ENCODE data around the gene NRDC.

Gene NRDC

DNA sequence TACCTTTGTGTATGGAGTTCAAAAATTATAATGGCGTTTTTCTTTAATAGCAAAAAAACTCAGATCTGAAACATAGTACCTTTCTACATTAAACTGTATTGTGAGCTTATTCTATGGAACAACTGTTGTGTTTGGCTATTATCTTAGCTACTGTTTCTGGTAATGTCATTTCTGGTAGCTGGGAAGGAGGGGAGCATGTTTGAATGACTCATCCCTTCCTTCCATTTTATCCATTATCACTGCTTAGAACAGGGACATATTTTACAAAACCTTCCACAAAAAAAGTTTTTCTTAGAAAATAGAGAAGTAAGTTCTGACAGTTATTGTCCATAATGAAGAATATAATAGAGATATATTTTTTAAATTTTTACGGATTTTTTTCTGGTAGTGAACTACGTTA lies 128.3 kb downstream of the NRDC start:
- Histone ChIP-seq H4K8ac (ENCODE audit: low read length) (no peak overlapping the region), H3K27me3 (ENCODE audit: control insufficient read depth in 1 of 2, insufficient read depth in 1 of 2, low read length in 2 of 2) (no peaks in the 10 kb centered on the region), H3K27ac (ENCODE audit: low read length, poor library complexity, severe bottlenecking) (no peak overlapping the region), H3K4me3 (ENCODE audit: insufficient read depth in 1 of 2, low read depth in 1 of 2, low read length in 2 of 2) (no peak overlapping the region), H3K79me1 (replicated peaks; ENCODE audit: low read length, poor library complexity, severe bottlenecking) (peaks cover 19% of the 10 kb centered on the region), H3K4me2 (ENCODE audit: low read length, poor library complexity, severe bottlenecking) (no peak overlapping the region), H3K23ac (ENCODE audit: low read length in 2 of 2) (no peak overlapping the region), H2AK5ac (ENCODE audit: low read length, severe bottlenecking) (no peak overlapping the region), H4K91ac (ENCODE audit: low read length) (no peak overlapping the region), H3K4me1 (ENCODE audit: control insufficient read depth, insufficient read depth, low read depth, low read length) (no peaks in the 10 kb centered on the region), H3K4ac (ENCODE audit: low read depth in 1 of 2, low read length in 2 of 2) (no peak overlapping the region), H2AFZ (ENCODE audit: low read depth, low read length) (no peak overlapping the region), H3K9me3 (ENCODE audit: control insufficient read depth, low read length) (no peaks in the 10 kb centered on the region), H3K18ac (ENCODE audit: low read depth in 1 of 2, low read length in 2 of 2) (no peak overlapping the region), H3K14ac (ENCODE audit: low read length in 2 of 2) (no peak overlapping the region), H3K36me3 (ENCODE audit: control insufficient read depth in 1 of 2, insufficient read depth in 2 of 2, low read depth in 1 of 2, low read length in 2 of 2) (peaks cover 6 to 17% of the 10 kb centered on the region in 2 experiments), H2BK120ac (ENCODE audit: low read depth, low read length) (no peak overlapping the region), H2BK12ac (ENCODE audit: low read length in 2 of 2) (no peak overlapping the region), H3K9ac (ENCODE audit: low read length) (no peak overlapping the region), H2BK5ac (ENCODE audit: low read depth, low read length, poor library complexity, severe bottlenecking) (no peak overlapping the region), H2BK15ac (ENCODE audit: low read depth, poor library complexity, severe bottlenecking) (no peak overlapping the region)
- DNase-seq, result peak; percentile 32
- WGBS, result no CpG with 5 or more reads among the region's 3 CpGs

DNA sequence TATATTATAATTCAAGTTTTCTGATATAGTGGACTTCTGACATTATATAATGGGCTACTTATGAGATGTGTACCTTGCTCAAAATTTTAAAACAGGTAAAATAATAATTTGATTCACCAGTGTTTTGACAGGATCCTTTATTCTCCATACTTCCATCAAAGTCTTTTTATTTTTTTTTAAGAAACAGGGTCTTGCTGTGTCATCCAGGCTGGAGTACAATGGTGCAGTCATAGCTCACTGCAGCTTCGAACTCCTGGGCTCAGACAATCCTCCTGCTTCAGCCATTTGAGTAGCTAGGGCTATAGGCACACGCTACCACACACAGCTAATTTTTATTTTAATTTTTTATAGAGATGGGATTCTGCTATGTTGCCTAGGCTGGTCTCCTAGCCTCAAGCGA lies 129.4 kb downstream of the NRDC start:
- no peak overlapping the region for H3K4ac ChIP-seq (ENCODE audit: low read depth in 1 of 2, low read length in 2 of 2)
- no peak overlapping the region for H2BK12ac ChIP-seq (ENCODE audit: low read length in 2 of 2)
- no peak overlapping the region for H3K23ac ChIP-seq (ENCODE audit: low read length in 2 of 2)
- no peak overlapping the region for H3K9ac ChIP-seq (ENCODE audit: low read length)
- no peak overlapping the region for H2AFZ ChIP-seq (ENCODE audit: low read depth, low read length)
- H3K14ac ChIP-seq (ENCODE audit: low read length in 2 of 2), result no peak overlapping the region
- H3K36me3 ChIP-seq (ENCODE audit: control insufficient read depth in 1 of 2, insufficient read depth in 2 of 2, low read depth in 1 of 2, low read length in 2 of 2), result peaks cover 6 to 17% of the 10 kb centered on the region in 2 experiments
- no peak overlapping the region for H2BK5ac ChIP-seq (ENCODE audit: low read depth, low read length, poor library complexity, severe bottlenecking)
- no peak overlapping the region for H3K27ac ChIP-seq (ENCODE audit: low read length, poor library complexity, severe bottlenecking)
- no peaks in the 10 kb centered on the region for H3K4me1 ChIP-seq (ENCODE audit: control insufficient read depth, insufficient read depth, low read depth, low read length)
- peaks cover 19% of the 10 kb centered on the region for H3K79me1 ChIP-seq (replicated peaks; ENCODE audit: low read length, poor library complexity, severe bottlenecking)
- no peak overlapping the region for H3K4me3 ChIP-seq (ENCODE audit: insufficient read depth in 1 of 2, low read depth in 1 of 2, low read length in 2 of 2)
- no peaks in the 10 kb centered on the region for H3K9me3 ChIP-seq (ENCODE audit: control insufficient read depth, low read length)
- no peak overlapping the region for H3K4me2 ChIP-seq (ENCODE audit: low read length, poor library complexity, severe bottlenecking)
- WGBS, result 100% methylated on average over 2 of the region's 3 CpGs
- H2AK5ac ChIP-seq (ENCODE audit: low read length, severe bottlenecking), result no peak overlapping the region
- H3K18ac ChIP-seq (ENCODE audit: low read depth in 1 of 2, low read length in 2 of 2), result no peak overlapping the region
- no peaks in the 10 kb centered on the region for H3K27me3 ChIP-seq (ENCODE audit: control insufficient read depth in 1 of 2, insufficient read depth in 1 of 2, low read length in 2 of 2)
- H2BK15ac ChIP-seq (ENCODE audit: low read depth, poor library complexity, severe bottlenecking), result no peak overlapping the region
- H4K8ac ChIP-seq (ENCODE audit: low read length), result no peak overlapping the region
- DNase-seq, result no peak
- H2BK120ac ChIP-seq (ENCODE audit: low read depth, low read length), result no peak overlapping the region
- no peak overlapping the region for H4K91ac ChIP-seq (ENCODE audit: low read length)

DNA sequence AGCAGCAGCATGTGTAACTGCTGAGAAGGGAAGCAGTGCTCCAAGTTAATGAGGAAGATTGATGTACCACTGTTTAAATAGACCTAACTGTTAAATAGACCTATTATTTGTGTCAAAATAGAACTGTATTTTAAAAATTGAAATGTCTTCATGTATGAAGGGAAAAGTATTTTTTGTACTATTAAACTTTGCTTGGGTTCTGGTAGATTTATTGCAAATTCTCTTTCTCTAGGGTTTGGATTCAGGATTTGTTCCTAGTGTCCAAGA lies 133.3 kb downstream of the NRDC start:
- Histone ChIP-seq H2AFZ (ENCODE audit: low read depth, low read length) (no peak overlapping the region), H3K18ac (ENCODE audit: low read depth in 1 of 2, low read length in 2 of 2) (no peak overlapping the region), H3K14ac (ENCODE audit: low read length in 2 of 2) (no peak overlapping the region), H2BK120ac (ENCODE audit: low read depth, low read length) (no peak overlapping the region), H3K79me1 (replicated peaks; ENCODE audit: low read length, poor library complexity, severe bottlenecking) (peaks cover 14% of the 10 kb centered on the region), H3K9ac (ENCODE audit: low read length) (no peak overlapping the region), H2BK5ac (ENCODE audit: low read depth, low read length, poor library complexity, severe bottlenecking) (no peak overlapping the region), H3K23ac (ENCODE audit: low read length in 2 of 2) (no peak overlapping the region), H3K4me3 (ENCODE audit: insufficient read depth in 1 of 2, low read depth in 1 of 2, low read length in 2 of 2) (no peak overlapping the region), H3K4ac (ENCODE audit: low read depth in 1 of 2, low read length in 2 of 2) (no peak overlapping the region), H3K36me3 (ENCODE audit: control insufficient read depth in 1 of 2, insufficient read depth in 2 of 2, low read depth in 1 of 2, low read length in 2 of 2) (peaks cover 4 to 6% of the 10 kb centered on the region in 2 experiments), H4K8ac (ENCODE audit: low read length) (no peak overlapping the region), H3K27me3 (ENCODE audit: control insufficient read depth in 1 of 2, insufficient read depth in 1 of 2, low read length in 2 of 2) (no peaks in the 10 kb centered on the region), H3K4me1 (ENCODE audit: control insufficient read depth, insufficient read depth, low read depth, low read length) (no peaks in the 10 kb centered on the region), H2BK15ac (ENCODE audit: low read depth, poor library complexity, severe bottlenecking) (no peak overlapping the region), H2BK12ac (ENCODE audit: low read length in 2 of 2) (no peak overlapping the region), H3K9me3 (ENCODE audit: control insufficient read depth, low read length) (no peaks in the 10 kb centered on the region), H3K27ac (ENCODE audit: low read length, poor library complexity, severe bottlenecking) (no peak overlapping the region), H2AK5ac (ENCODE audit: low read length, severe bottlenecking) (no peak overlapping the region), H3K4me2 (ENCODE audit: low read length, poor library complexity, severe bottlenecking) (no peak overlapping the region), H4K91ac (ENCODE audit: low read length) (no peak overlapping the region)
- no peak for DNase-seq

DNA sequence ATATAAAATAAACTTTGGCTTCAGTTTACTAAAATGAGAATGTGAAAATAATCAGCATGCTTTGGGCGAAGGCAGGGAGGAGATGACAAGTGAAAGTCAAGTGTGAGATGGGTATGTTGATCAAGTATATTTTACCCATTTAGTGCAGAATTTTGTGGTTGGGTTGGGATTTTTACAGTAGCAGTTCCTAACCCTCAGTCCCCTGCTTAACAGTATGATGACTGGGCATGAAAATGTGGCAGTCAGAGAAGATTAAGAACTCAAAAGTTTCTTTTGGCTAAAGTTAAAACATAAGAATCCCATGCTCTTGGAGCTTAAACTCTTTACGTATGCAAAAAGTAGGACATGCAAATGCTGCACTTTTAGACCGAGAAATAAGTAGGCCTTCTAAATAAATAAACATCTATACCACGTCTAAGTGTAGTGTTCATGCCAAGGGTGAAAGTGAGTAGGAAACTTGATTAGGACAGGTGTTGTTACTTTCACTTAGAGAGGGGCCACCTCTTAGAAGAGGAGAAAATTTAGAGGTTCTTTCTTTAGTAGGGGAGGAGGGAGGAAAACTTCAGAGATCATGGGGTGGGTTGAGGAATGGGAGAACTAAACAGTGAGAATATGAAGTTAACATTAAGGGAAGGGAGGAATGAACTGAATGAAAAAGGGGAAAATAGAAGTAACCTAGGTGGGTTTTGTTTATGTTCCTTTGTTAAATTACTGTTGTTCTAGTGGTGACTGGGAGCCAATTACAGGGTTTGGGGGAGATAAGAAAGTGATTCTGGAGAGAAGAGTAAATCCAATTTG lies 133.8 kb downstream of the NRDC start:
- no peak overlapping the region for H2AK5ac ChIP-seq (ENCODE audit: low read length, severe bottlenecking)
- no peaks in the 10 kb centered on the region for H3K27me3 ChIP-seq (ENCODE audit: control insufficient read depth in 1 of 2, insufficient read depth in 1 of 2, low read length in 2 of 2)
- H3K9me3 ChIP-seq (ENCODE audit: control insufficient read depth, low read length), result no peaks in the 10 kb centered on the region
- no peak overlapping the region for H3K18ac ChIP-seq (ENCODE audit: low read depth in 1 of 2, low read length in 2 of 2)
- H2BK120ac ChIP-seq (ENCODE audit: low read depth, low read length), result no peak overlapping the region
- no peak overlapping the region for H2BK5ac ChIP-seq (ENCODE audit: low read depth, low read length, poor library complexity, severe bottlenecking)
- no peak overlapping the region for H3K9ac ChIP-seq (ENCODE audit: low read length)
- no peak overlapping the region for H2BK12ac ChIP-seq (ENCODE audit: low read length in 2 of 2)
- no peaks in the 10 kb centered on the region for H3K4me1 ChIP-seq (ENCODE audit: control insufficient read depth, insufficient read depth, low read depth, low read length)
- no peak overlapping the region for H2AFZ ChIP-seq (ENCODE audit: low read depth, low read length)
- no peak overlapping the region for H3K14ac ChIP-seq (ENCODE audit: low read length in 2 of 2)
- H3K36me3 ChIP-seq (ENCODE audit: control insufficient read depth in 1 of 2, insufficient read depth in 2 of 2, low read depth in 1 of 2, low read length in 2 of 2), result peaks cover 4 to 6% of the 10 kb centered on the region in 2 experiments
- no peak overlapping the region for H3K4ac ChIP-seq (ENCODE audit: low read depth in 1 of 2, low read length in 2 of 2)
- H4K91ac ChIP-seq (ENCODE audit: low read length), result no peak overlapping the region
- no peak overlapping the region for H2BK15ac ChIP-seq (ENCODE audit: low read depth, poor library complexity, severe bottlenecking)
- DNase-seq, result no peak
- no peak overlapping the region for H3K4me2 ChIP-seq (ENCODE audit: low read length, poor library complexity, severe bottlenecking)
- H4K8ac ChIP-seq (ENCODE audit: low read length), result no peak overlapping the region
- no peak overlapping the region for H3K4me3 ChIP-seq (ENCODE audit: insufficient read depth in 1 of 2, low read depth in 1 of 2, low read length in 2 of 2)
- H3K27ac ChIP-seq (ENCODE audit: low read length, poor library complexity, severe bottlenecking), result no peak overlapping the region
- no peak overlapping the region for H3K23ac ChIP-seq (ENCODE audit: low read length in 2 of 2)
- H3K79me1 ChIP-seq (replicated peaks; ENCODE audit: low read length, poor library complexity, severe bottlenecking), result peaks cover 14% of the 10 kb centered on the region
- WGBS, result 87% methylated on average over 2 of the region's 4 CpGs

Data from mesenchymal stem cell (in vitro differentiated cells and primary cell).